ENCODE results near the gene TBC1D21. TPM values are rescaled to one million over a fixed set of nuclear protein-coding genes. Genes with fewer than 3 reads are reported as not detected.

TBC1D21 gene
- total RNA-seq = not detected

- H3K9me3 ChIP-seq = no peaks in the 10 kb centered on the region
- H3K27ac ChIP-seq = no peak within 1 kb of the TSS
- DNase-seq (no peak), ATAC-seq (no peak)
- no peaks in the 10 kb centered on the region for H3K36me3 ChIP-seq (replicated peaks in 1 of 2; ENCODE audit: insufficient read depth in 1 of 2, low read depth in 2 of 2)
- peaks cover 0 to 4% of the 10 kb centered on the region in 2 donors for H3K27me3 ChIP-seq
- WGBS, 2 donors = 39 to 47% methylated on average over 5 of the region's 5 CpGs
- no peak within 1 kb of the TSS for H3K4me3 ChIP-seq
- peaks cover 6% of the 10 kb centered on the region for H3K4me1 ChIP-seq
- no peak for TF ChIP-seq CTCF (IDR thresholded peaks at IDR 0.05)
- TF ChIP-seq POLR2A (IDR thresholded peaks at IDR 0.05) = no peak
- intact Hi-C loops (cut with DNase I) = no loop called here
These were observed at the start of gene TBC1D21 for GRCh38 chr15:73873456-73873855. TSS of gene TBC1D21 (plus strand) at chr15:73873564. CDS start at chr15:73873710, 146 bp downstream.

GRCh38 chr15:73826711-73827251, 46.6 kb upstream of the TBC1D21 start:
- TF ChIP-seq CTCF (IDR thresholded peaks at IDR 0.05) (no peak), POLR2A (IDR thresholded peaks at IDR 0.05) (no peak)
- Histone ChIP-seq H3K9me3 (no peaks in the 10 kb centered on the region), H3K36me3 (replicated peaks in 1 of 2; ENCODE audit: insufficient read depth in 1 of 2, low read depth in 2 of 2) (no peaks in the 10 kb centered on the region), H3K4me3 (no peak overlapping the region), H3K4me1 (no peaks in the 10 kb centered on the region), H3K27me3 (no peaks in the 10 kb centered on the region), H3K27ac (no peak overlapping the region)
- 56 to 74% methylated on average over 3 of the region's 3 CpGs for WGBS, 2 donors
- DNase-seq (no peak), ATAC-seq (no peak)
- intact Hi-C loops (cut with DNase I) = no loop called here

GRCh38 chr15:73829523-73829922, 43.8 kb upstream of the TBC1D21 start:
- Histone ChIP-seq H3K27ac (no peak overlapping the region), H3K9me3 (no peaks in the 10 kb centered on the region), H3K4me3 (no peak overlapping the region), H3K4me1 (no peaks in the 10 kb centered on the region), H3K36me3 (replicated peaks in 1 of 2; ENCODE audit: insufficient read depth in 1 of 2, low read depth in 2 of 2) (no peaks in the 10 kb centered on the region), H3K27me3 (no peaks in the 10 kb centered on the region)
- 33 to 48% methylated on average over 2 of the region's 2 CpGs for WGBS, 2 donors
- no peak for DNase-seq
- no peak for TF ChIP-seq POLR2A (IDR thresholded peaks at IDR 0.05)
- no peak for TF ChIP-seq CTCF (IDR thresholded peaks at IDR 0.05)
- intact Hi-C loops (cut with DNase I) = no loop called here
- ATAC-seq = no peak

GRCh38 chr15:73832657-73833056, 40.7 kb upstream of the TBC1D21 start:
- no peaks in the 10 kb centered on the region for H3K9me3 ChIP-seq
- H3K4me1 ChIP-seq = no peaks in the 10 kb centered on the region
- DNase-seq (no peak), ATAC-seq (no peak)
- H3K27ac ChIP-seq = no peak overlapping the region
- no peaks in the 10 kb centered on the region for H3K27me3 ChIP-seq
- 29 to 43% methylated on average over 1 of the region's 1 CpG for WGBS, 2 donors
- no peaks in the 10 kb centered on the region for H3K36me3 ChIP-seq (replicated peaks in 1 of 2; ENCODE audit: insufficient read depth in 1 of 2, low read depth in 2 of 2)
- H3K4me3 ChIP-seq = no peak overlapping the region
- intact Hi-C loops (cut with DNase I) = no loop called here
- TF ChIP-seq CTCF (IDR thresholded peaks at IDR 0.05) = no peak
- no peak for TF ChIP-seq POLR2A (IDR thresholded peaks at IDR 0.05)

GRCh38 chr15:73836845-73837244, 36.5 kb upstream of the TBC1D21 start:
- WGBS, 2 donors = 80 to 87% methylated on average over 2 to 3 of the region's 3 CpGs

More at GRCh38 chr15:73836845-73837244, 36.5 kb upstream of the TBC1D21 start:
- DNase-seq = no peak
- no peaks in the 10 kb centered on the region for H3K27me3 ChIP-seq
- ATAC-seq = no peak
- intact Hi-C loops (cut with DNase I) = no loop called here
- H3K36me3 ChIP-seq (replicated peaks in 1 of 2; ENCODE audit: insufficient read depth in 1 of 2, low read depth in 2 of 2) = no peaks in the 10 kb centered on the region
- no peak for TF ChIP-seq CTCF (IDR thresholded peaks at IDR 0.05)
- TF ChIP-seq POLR2A (IDR thresholded peaks at IDR 0.05) = no peak
- H3K4me1 ChIP-seq = peaks cover 5% of the 10 kb centered on the region
- no peaks in the 10 kb centered on the region for H3K9me3 ChIP-seq
- H3K4me3 ChIP-seq = no peak overlapping the region
- no peak overlapping the region for H3K27ac ChIP-seq

Data from body of pancreas (tissue), 4 donors.